Measurements from ENCODE around the gene PPP1R26. TPM values are rescaled to one million over a fixed set of nuclear protein-coding genes. Genes with fewer than 3 reads are reported as not detected.

Gene PPP1R26
- polyA plus RNA-seq, 1 donor from 2014 or later: 20.1 TPM

- H3K36me3 ChIP-seq (ENCODE audit: insufficient read depth, low read length): no peaks in the 10 kb centered on the region
- TF ChIP-seq MXI1 (conservative IDR thresholded peaks at IDR 0.05; ENCODE audit: poor library complexity, severe bottlenecking): no peak
- no peak for TF ChIP-seq REST (IDR thresholded peaks at IDR 0.05; ENCODE audit: borderline replicate concordance)
- no peak for TF ChIP-seq EZH2 (IDR thresholded peaks at IDR 0.05; ENCODE audit: borderline replicate concordance, insufficient read depth, low read length, poor library complexity, severe bottlenecking)
- TF ChIP-seq EP300 (conservative IDR thresholded peaks at IDR 0.05; ENCODE audit: poor library complexity, severe bottlenecking): no peak
- no peak for TF ChIP-seq SMC3 (conservative IDR thresholded peaks at IDR 0.05; ENCODE audit: poor library complexity)
- TF ChIP-seq POLR2AphosphoS5 (IDR thresholded peaks at IDR 0.05): no peak
- no peak for TF ChIP-seq CTCF (IDR thresholded peaks at IDR 0.05; ENCODE audit: poor library complexity, severe bottlenecking)
- TF ChIP-seq TAF1 (IDR thresholded peaks at IDR 0.05; ENCODE audit: low read depth): no peak
- no peak for TF ChIP-seq RAD21 (conservative IDR thresholded peaks at IDR 0.05)
- no peak overlapping the region for H3K9ac ChIP-seq (ENCODE audit: low read length)
- H3K79me2 ChIP-seq (replicated peaks; ENCODE audit: insufficient read depth, low read length): peaks cover 12% of the 10 kb centered on the region
- H3K9me2 ChIP-seq (ENCODE audit: insufficient read depth, low read length): no peaks in the 10 kb centered on the region
- H3K4me3 ChIP-seq (ENCODE audit: low read length): no peak overlapping the region
- no peaks in the 10 kb centered on the region for H3K9me3 ChIP-seq (ENCODE audit: low read length)
- H3F3A ChIP-seq (ENCODE audit: insufficient read depth, low read length, poor library complexity, severe bottlenecking): no peaks in the 10 kb centered on the region
- H4K20me1 ChIP-seq (ENCODE audit: insufficient read depth): no peaks in the 10 kb centered on the region
- no peaks in the 10 kb centered on the region for H3K27me3 ChIP-seq (ENCODE audit: insufficient read depth, low read depth, low read length)
- no peak overlapping the region for H3K27ac ChIP-seq (ENCODE audit: low read length)
- H2AFZ ChIP-seq (ENCODE audit: low read depth, low read length): no peak overlapping the region
- H3K4me2 ChIP-seq (ENCODE audit: low read length): no peak overlapping the region
These were observed 26.0 kb downstream of the PPP1R26 start for GRCh38 chr9:135505406-135506187.

GRCh38 chr9:135506327-135507103, 26.9 kb downstream of the PPP1R26 start:
- Histone ChIP-seq H3K36me3 (ENCODE audit: insufficient read depth, low read length) (no peaks in the 10 kb centered on the region), H3F3A (ENCODE audit: insufficient read depth, low read length, poor library complexity, severe bottlenecking) (no peaks in the 10 kb centered on the region), H3K9me2 (ENCODE audit: insufficient read depth, low read length) (no peaks in the 10 kb centered on the region), H2AFZ (ENCODE audit: low read depth, low read length) (no peak overlapping the region), H3K27ac (ENCODE audit: low read length) (no peak overlapping the region), H3K27me3 (ENCODE audit: insufficient read depth, low read depth, low read length) (no peaks in the 10 kb centered on the region), H3K4me2 (ENCODE audit: low read length) (no peak overlapping the region), H3K9ac (ENCODE audit: low read length) (no peak overlapping the region), H3K9me3 (ENCODE audit: low read length) (no peaks in the 10 kb centered on the region), H3K4me3 (ENCODE audit: low read length) (no peak overlapping the region), H4K20me1 (ENCODE audit: insufficient read depth) (no peaks in the 10 kb centered on the region), H3K79me2 (replicated peaks; ENCODE audit: insufficient read depth, low read length) (peaks cover 5% of the 10 kb centered on the region)
- TF ChIP-seq EP300 (conservative IDR thresholded peaks at IDR 0.05; ENCODE audit: poor library complexity, severe bottlenecking): no peak
- no peak for TF ChIP-seq SMC3 (conservative IDR thresholded peaks at IDR 0.05; ENCODE audit: poor library complexity)
- TF ChIP-seq POLR2AphosphoS5 (IDR thresholded peaks at IDR 0.05): no peak
- TF ChIP-seq RAD21 (conservative IDR thresholded peaks at IDR 0.05): no peak
- no peak for TF ChIP-seq REST (IDR thresholded peaks at IDR 0.05; ENCODE audit: borderline replicate concordance)
- TF ChIP-seq TAF1 (IDR thresholded peaks at IDR 0.05; ENCODE audit: low read depth): no peak
- TF ChIP-seq MXI1 (conservative IDR thresholded peaks at IDR 0.05; ENCODE audit: poor library complexity, severe bottlenecking): no peak
- no peak for TF ChIP-seq CTCF (IDR thresholded peaks at IDR 0.05; ENCODE audit: poor library complexity, severe bottlenecking)
- TF ChIP-seq EZH2 (IDR thresholded peaks at IDR 0.05; ENCODE audit: borderline replicate concordance, insufficient read depth, low read length, poor library complexity, severe bottlenecking): no peak
